Fibroblast of villous mesenchyme (primary cell): ENCODE results near the gene UBAP2L. TPM values are rescaled to one million over a fixed set of nuclear protein-coding genes. Genes with fewer than 3 reads are reported as not detected.

Source experiments
- DNase-seq: peaks from one replicate; pipeline ENCODE4 v3.0.0-alpha.2; 2010; ENCODE audit warnings: low read depth
- H3K4me3 ChIP-seq: 2 replicates; pipeline ENCODE4 v1.5.1; 2011; ENCODE audit warnings: low read depth, mild to moderate bottlenecking, low read length
- total RNA-seq: library from RNA; depleted of rRNA; stranded (reverse); fragments of >200 nt; gene quantifications from 2 replicates; pipeline ENCODE4 v1.2.3, GENCODE V29; 2012
- TF ChIP-seq, protein P1 (sequence below): IDR thresholded peaks from 2 replicates; pipeline ENCODE4 v1.5.1; 2012; ENCODE audit warnings: low read depth, mild to moderate bottlenecking, low read length; ENCODE audit not compliant: insufficient read depth

Gene UBAP2L
- total RNA-seq, 1 donor = 126 TPM

DNA sequence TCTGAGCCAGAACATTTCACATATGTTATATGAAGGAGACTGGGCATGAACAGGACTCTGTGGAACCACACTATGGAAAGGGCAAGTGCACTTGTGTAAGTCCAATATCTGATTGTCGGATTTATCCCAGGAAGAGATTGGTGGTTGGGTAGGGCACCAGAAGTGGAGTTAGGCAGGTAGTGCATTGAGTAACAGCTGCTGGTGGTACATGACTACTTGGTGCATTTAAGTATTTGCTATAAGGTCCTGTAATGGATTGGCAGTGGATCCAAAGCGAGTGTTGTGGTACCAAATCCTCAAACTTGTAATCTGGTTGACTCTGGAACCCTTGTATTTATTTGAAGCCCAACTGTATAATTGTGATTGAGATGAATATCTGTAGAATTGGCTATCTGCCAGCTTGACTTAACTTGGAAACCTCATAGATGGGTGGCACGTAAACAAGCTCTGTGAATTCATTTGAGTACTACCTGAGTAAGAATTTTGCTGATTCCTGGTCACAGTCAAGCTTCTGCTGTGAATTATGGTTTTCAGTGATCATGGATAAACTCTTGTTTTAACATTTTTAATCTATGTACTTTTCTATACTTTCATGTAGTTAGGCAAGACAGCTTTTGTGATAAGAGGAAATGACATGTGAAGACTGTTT lies 21.1 kb downstream of the UBAP2L start:
- no peak overlapping the region for H3K4me3 ChIP-seq
- TF ChIP-seq, protein P1, sequence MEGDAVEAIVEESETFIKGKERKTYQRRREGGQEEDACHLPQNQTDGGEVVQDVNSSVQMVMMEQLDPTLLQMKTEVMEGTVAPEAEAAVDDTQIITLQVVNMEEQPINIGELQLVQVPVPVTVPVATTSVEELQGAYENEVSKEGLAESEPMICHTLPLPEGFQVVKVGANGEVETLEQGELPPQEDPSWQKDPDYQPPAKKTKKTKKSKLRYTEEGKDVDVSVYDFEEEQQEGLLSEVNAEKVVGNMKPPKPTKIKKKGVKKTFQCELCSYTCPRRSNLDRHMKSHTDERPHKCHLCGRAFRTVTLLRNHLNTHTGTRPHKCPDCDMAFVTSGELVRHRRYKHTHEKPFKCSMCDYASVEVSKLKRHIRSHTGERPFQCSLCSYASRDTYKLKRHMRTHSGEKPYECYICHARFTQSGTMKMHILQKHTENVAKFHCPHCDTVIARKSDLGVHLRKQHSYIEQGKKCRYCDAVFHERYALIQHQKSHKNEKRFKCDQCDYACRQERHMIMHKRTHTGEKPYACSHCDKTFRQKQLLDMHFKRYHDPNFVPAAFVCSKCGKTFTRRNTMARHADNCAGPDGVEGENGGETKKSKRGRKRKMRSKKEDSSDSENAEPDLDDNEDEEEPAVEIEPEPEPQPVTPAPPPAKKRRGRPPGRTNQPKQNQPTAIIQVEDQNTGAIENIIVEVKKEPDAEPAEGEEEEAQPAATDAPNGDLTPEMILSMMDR = no peak
- no peak for DNase-seq

DNA sequence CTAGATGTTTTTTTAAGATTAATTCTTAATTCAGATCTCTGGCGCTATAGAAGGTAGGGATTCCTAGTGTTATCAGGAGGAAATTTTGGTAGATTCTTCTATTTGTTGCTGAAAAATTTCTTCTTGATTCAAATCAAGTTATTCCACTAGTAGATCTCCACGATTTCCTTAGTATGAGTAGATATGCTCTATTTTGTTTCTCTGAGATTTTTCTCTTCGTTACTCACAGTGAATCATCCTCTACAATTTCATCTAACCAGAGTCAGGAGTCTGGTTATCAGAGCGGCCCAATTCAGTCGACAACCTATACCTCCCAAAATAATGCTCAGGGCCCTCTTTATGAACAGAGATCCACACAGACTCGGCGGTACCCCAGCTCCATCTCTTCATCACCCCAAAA lies 32.9 kb downstream of the UBAP2L start:
- H3K4me3 ChIP-seq = no peak overlapping the region
- TF ChIP-seq, protein P1 = no peak
- DNase-seq = no peak

DNA sequence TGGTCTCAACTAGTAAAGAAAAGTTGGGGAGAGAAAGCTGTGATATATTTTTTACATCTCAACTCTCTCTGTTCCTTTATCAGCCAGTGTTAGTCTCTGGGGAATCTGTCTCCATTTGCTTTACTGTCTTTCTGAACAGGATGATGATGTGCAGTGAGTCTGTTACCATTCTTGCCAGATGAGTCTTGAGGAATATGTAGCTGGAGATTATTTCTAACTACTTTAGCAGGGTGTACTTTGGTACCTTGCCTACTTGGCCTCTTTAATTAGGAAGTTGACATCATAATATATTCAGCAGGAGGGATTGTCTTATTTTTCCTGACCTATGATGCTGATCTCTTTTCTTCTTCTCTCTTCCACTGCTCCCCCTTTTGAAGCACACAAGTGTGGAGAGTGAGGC lies 35.9 kb downstream of the UBAP2L start:
- H3K4me3 ChIP-seq = no peak overlapping the region
- no peak for DNase-seq
- TF ChIP-seq, protein P1 = no peak

DNA sequence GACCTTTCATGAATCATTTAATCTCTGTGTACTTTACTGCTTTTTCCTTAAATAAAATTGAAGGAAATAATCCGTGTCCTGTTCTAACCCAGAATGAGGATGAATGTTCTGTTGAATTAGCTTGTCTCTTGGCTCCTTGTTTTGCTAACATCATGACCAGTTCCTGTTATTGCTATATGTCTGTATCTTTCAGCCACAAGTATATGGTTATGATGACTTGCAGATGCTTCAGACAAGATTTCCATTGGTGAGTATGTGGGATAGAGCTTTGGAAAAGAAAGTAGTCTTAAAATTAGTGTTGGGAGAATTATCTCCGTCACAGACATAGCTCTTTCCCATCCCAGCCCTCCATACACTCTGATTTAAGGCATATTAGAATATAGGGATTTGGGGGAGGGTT lies 38.0 kb downstream of the UBAP2L start:
- TF ChIP-seq, protein P1 = no peak
- no peak overlapping the region for H3K4me3 ChIP-seq
- no peak for DNase-seq

DNA sequence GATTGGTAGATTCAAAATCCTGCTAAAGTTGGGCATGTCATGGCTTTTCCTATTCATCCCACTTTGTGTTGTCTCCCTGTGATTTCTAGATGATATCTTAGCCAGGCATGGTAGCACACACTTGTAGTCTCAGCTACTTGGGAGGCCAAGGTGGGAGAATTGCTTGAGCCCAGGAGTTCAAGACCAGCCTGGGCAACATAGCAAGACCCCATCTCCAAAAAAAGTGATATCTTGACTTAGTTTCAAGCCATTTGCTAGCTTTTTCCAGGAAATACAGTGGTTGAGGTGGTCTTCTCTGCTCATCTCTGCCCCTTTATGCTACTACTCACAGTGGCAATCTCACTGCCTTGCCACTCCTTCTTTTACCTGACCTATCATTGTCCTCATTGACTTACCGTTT lies 39.4 kb downstream of the UBAP2L start:
- TF ChIP-seq, protein P1 = no peak
- H3K4me3 ChIP-seq = no peak overlapping the region
- no peak for DNase-seq

DNA sequence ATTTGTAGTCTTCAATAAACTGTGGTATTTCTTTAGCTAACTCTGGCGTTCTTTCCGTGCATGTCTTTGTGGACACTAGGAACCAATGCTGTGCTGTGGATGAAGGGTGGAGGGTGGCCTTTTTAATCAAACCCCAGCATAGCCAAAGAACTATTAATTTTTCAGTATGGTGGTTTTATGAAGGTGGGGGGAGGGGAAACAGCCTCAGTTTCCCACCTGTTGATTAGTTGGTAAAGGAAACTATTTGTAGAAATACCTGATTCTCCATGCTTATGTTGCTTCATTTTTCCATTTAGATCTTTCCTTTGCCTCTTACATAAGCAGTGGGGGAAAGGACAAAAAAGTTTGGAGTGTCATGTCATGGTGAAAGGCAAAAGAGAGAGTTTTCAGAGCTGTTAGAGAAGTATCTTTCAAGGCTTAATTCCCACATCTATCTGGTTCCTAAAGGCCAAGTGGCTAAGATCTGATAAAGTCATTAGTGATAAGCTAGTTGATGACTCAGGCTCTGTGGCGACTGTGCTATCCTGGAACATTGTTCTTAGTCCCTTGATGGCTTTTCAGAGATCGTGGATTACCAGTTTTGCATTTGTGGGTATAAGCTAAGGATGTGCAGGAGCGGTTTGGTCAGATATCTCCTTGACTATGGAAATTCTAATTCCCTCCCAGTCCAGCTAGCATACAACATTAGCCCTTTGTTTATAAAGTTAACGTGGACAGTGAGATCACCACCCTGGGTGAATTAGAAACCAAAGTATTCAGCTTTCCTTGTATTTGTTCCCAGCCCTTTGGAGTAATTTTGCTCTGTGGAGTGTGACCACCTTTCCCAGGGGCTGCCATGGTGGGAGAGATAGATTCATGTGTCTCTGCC lies 42.9 kb downstream of the UBAP2L start:
- no peak overlapping the region for H3K4me3 ChIP-seq
- TF ChIP-seq, protein P1 = no peak
- peak; percentile 22 for DNase-seq

DNA sequence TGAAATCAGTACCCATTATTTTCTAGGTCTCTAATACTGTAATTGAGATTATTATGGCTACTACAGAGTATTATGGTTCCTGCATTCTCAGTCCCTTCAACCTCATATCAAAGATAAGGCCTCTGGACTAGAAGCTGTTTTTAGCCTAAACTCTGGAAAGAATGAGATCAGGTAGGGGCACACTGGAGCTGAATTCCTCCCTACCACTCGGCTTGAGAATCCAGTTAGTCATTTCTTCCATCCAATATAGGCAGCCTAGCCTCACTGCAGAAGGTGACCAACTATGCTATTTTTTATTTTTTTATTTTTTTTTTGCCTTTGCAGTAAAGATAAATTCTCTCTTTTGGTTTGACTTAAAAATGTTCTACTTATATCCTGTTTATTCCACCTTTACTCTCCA lies 43.7 kb downstream of the UBAP2L start:
- TF ChIP-seq, protein P1 = no peak
- no peak overlapping the region for H3K4me3 ChIP-seq
- no peak for DNase-seq
